Measurements from ENCODE around the gene NUFIP2. TPM values are rescaled to one million over a fixed set of nuclear protein-coding genes. Genes with fewer than 3 reads are reported as not detected.

The NUFIP2 gene
- total RNA-seq, 2 donors from 2014 or later: 92.9 to 104 TPM

DNA sequence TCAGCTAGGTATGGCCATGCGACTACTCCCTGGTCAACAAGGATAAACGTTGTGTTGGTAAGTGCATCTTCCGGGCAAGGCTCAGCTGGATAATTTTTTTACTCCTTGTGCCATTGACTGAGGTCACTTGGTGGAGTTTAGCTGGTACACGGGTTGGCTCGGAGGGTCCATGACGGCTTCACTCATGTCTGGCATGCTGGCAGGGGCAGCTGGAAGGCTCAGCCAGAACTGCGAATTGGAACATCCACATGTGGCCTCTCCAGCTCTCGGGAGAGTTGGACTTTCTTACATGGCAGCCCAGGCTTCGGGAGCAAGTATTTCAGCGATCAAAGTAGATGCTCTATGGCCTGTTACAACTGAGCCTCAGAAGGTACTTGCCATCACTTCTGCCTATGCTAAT lies 78.8 kb downstream of the NUFIP2 start:
- Mint-ChIP-seq H3K27ac (no peak overlapping the region), H3K9me3 (no peaks in the 10 kb centered on the region), H3K36me3 (ENCODE audit: low read depth) (no peaks in the 10 kb centered on the region), H3K27me3 (ENCODE audit: insufficient read depth) (no peaks in the 10 kb centered on the region), H3K4me1 (peaks cover 2% of the 10 kb centered on the region), H3K4me3 (no peak overlapping the region)
- no peaks in the 10 kb centered on the region for H3K9me3 ChIP-seq (ENCODE audit: control insufficient read depth, low read length)
- no peak overlapping the region for H3K4me3 ChIP-seq (ENCODE audit: low read length)
- no peaks in the 10 kb centered on the region for H3K4me1 ChIP-seq (ENCODE audit: control insufficient read depth, insufficient read depth, low read length)
- WGBS, 2 experiments (ENCODE audit: insufficient coverage in 1 of 2, insufficient read length in 1 of 2): 95 to 97% methylated on average over 10 of the region's 10 CpGs
- TF ChIP-seq, protein P1, sequence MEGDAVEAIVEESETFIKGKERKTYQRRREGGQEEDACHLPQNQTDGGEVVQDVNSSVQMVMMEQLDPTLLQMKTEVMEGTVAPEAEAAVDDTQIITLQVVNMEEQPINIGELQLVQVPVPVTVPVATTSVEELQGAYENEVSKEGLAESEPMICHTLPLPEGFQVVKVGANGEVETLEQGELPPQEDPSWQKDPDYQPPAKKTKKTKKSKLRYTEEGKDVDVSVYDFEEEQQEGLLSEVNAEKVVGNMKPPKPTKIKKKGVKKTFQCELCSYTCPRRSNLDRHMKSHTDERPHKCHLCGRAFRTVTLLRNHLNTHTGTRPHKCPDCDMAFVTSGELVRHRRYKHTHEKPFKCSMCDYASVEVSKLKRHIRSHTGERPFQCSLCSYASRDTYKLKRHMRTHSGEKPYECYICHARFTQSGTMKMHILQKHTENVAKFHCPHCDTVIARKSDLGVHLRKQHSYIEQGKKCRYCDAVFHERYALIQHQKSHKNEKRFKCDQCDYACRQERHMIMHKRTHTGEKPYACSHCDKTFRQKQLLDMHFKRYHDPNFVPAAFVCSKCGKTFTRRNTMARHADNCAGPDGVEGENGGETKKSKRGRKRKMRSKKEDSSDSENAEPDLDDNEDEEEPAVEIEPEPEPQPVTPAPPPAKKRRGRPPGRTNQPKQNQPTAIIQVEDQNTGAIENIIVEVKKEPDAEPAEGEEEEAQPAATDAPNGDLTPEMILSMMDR (conservative IDR thresholded peaks at IDR 0.05): no peak
- no peaks in the 10 kb centered on the region for H3K36me3 ChIP-seq (ENCODE audit: control insufficient read depth, insufficient read depth, low read length)
- H3K27ac ChIP-seq (ENCODE audit: low read depth, low read length): no peak overlapping the region
- no peak for DNase-seq
- H3K9ac ChIP-seq (ENCODE audit: extremely low read depth, low read length, poor library complexity, severe bottlenecking): no peak overlapping the region
- H3K27me3 ChIP-seq (ENCODE audit: control insufficient read depth, insufficient read depth, low read length, poor library complexity, severe bottlenecking): no peaks in the 10 kb centered on the region

DNA sequence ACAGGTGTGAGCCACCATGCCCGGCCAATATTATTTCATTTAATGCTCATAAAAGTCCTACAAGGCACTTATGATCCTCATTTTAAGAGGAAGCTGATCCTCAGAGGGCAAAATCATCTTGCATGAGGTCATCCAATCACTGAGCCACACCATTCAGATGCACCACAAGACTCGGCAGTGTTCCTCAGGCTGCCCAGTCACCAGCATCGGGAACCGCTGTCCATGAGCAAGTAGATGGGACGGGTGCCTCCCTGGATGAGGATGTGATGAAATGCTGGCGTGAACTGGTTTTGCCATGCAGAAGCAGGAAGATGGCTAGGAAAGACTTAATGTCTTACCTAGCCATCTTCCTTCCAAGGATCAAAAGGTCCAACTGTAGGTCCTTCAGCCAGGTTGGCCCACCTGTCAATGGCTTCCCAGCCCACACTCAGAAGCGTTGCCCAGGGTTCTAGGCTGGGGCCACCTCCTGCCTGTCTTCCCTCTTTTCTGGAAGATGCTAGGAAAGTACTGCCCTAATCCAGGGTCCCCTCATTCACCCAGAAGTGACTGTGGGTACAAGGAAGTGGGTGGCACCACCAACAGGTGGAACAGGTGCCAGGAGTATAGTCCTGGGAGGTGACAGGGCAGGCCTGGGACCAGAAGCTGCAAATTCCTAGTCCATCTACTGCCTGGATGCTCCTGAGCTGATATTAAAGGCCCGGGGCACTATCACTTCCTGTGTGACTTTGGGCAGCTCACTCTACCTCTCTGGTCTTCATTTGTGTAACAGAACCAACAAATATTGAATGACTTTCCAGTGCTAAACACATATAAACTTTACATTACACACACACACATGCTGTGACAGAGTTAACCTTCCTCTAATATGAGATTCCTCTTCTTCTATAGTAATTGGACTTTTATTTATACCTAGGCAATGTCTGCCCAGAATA lies 79.5 kb downstream of the NUFIP2 start:
- Mint-ChIP-seq H3K4me1 (peaks cover 2% of the 10 kb centered on the region), H3K9me3 (no peaks in the 10 kb centered on the region), H3K27ac (no peak overlapping the region), H3K27me3 (ENCODE audit: insufficient read depth) (no peaks in the 10 kb centered on the region), H3K4me3 (no peak overlapping the region), H3K36me3 (ENCODE audit: low read depth) (no peaks in the 10 kb centered on the region)
- H3K4me1 ChIP-seq (ENCODE audit: control insufficient read depth, insufficient read depth, low read length): no peaks in the 10 kb centered on the region
- TF ChIP-seq, protein P1 (conservative IDR thresholded peaks at IDR 0.05): no peak
- no peak for DNase-seq
- no peaks in the 10 kb centered on the region for H3K9me3 ChIP-seq (ENCODE audit: control insufficient read depth, low read length)
- no peak overlapping the region for H3K4me3 ChIP-seq (ENCODE audit: low read length)
- H3K27me3 ChIP-seq (ENCODE audit: control insufficient read depth, insufficient read depth, low read length, poor library complexity, severe bottlenecking): no peaks in the 10 kb centered on the region
- H3K9ac ChIP-seq (ENCODE audit: extremely low read depth, low read length, poor library complexity, severe bottlenecking): no peak overlapping the region
- 95 to 100% methylated on average over 5 to 8 of the region's 8 CpGs for WGBS, 2 experiments (ENCODE audit: insufficient coverage in 1 of 2, insufficient read length in 1 of 2)
- H3K36me3 ChIP-seq (ENCODE audit: control insufficient read depth, insufficient read depth, low read length): no peaks in the 10 kb centered on the region
- H3K27ac ChIP-seq (ENCODE audit: low read depth, low read length): no peak overlapping the region

DNA sequence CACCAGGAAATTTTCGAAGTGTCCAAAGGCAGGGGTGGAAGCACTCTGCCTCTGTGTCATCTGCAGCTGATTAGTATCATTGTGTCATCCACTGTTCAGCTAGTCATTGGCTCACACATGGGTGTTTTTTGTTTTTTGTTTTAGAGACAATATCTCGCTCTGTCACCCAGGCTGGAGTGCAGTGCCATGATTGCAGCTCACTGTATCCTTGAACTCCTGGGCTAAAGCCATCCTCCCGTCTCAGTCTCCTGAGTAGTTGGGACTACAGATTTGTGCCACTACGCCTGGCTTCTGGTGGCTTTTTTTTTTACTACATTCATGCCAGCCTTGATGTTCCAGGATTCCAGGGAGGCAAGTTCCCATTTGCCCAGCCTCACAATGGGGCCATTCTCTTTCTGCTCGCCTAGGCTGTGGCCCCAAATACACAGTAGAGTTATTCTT lies 81.2 kb downstream of the NUFIP2 start:
- no peaks in the 10 kb centered on the region for H3K4me1 ChIP-seq (ENCODE audit: control insufficient read depth, insufficient read depth, low read length)
- no peaks in the 10 kb centered on the region for H3K36me3 Mint-ChIP-seq (ENCODE audit: low read depth)
- WGBS, 2 experiments (ENCODE audit: insufficient coverage in 1 of 2, insufficient read length in 1 of 2): 89 to 91% methylated on average over 4 to 5 of the region's 5 CpGs

More for the DNA sequence above, 81.2 kb downstream of the NUFIP2 start:
- no peak overlapping the region for H3K9ac ChIP-seq (ENCODE audit: extremely low read depth, low read length, poor library complexity, severe bottlenecking)
- no peaks in the 10 kb centered on the region for H3K27me3 ChIP-seq (ENCODE audit: control insufficient read depth, insufficient read depth, low read length, poor library complexity, severe bottlenecking)
- H3K27ac ChIP-seq (ENCODE audit: low read depth, low read length): no peak overlapping the region
- no peaks in the 10 kb centered on the region for H3K9me3 Mint-ChIP-seq
- no peak for DNase-seq
- H3K4me1 Mint-ChIP-seq: no peaks in the 10 kb centered on the region
- no peak overlapping the region for H3K4me3 ChIP-seq (ENCODE audit: low read length)
- H3K9me3 ChIP-seq (ENCODE audit: control insufficient read depth, low read length): no peaks in the 10 kb centered on the region
- TF ChIP-seq, protein P1 (conservative IDR thresholded peaks at IDR 0.05): no peak
- no peak overlapping the region for H3K27ac Mint-ChIP-seq
- H3K4me3 Mint-ChIP-seq: no peak overlapping the region
- H3K27me3 Mint-ChIP-seq (ENCODE audit: insufficient read depth): no peaks in the 10 kb centered on the region
- H3K36me3 ChIP-seq (ENCODE audit: control insufficient read depth, insufficient read depth, low read length): no peaks in the 10 kb centered on the region
